ENCODE data around the gene LASP1NB. TPM values are rescaled to one million over a fixed set of nuclear protein-coding genes. Genes with fewer than 3 reads are reported as not detected.

The LASP1NB gene

Small RNA genes lying within 50 kb of the gene (small RNA-seq; reads per million reads assigned to genes)
- gene MIR6779, result 0 to 0.89 (median 0) reads per million in 3 experiments

Other genes with a start within 250 kb of the LASP1NB start
- 19.7 and 26.0 TPM in 2 replicates for gene MLLT6, start 220.3 kb upstream of the LASP1NB start, polyA plus RNA-seq
- gene CISD3, start 195.3 kb upstream of the LASP1NB start, polyA plus RNA-seq, result 0.48 and 1.2 TPM in 2 replicates
- 10.7 and 11.7 TPM in 2 replicates for gene PCGF2, start 177.3 kb upstream of the LASP1NB start, polyA plus RNA-seq
- 300 and 338 TPM in 2 replicates for gene PSMB3, start 172.9 kb upstream of the LASP1NB start, polyA plus RNA-seq
- 164 and 187 TPM in 2 replicates for gene PIP4K2B, start 126.1 kb upstream of the LASP1NB start, polyA plus RNA-seq
- 15.4 and 18.4 TPM in 2 replicates for gene CWC25, start 100.3 kb upstream of the LASP1NB start, polyA plus RNA-seq
- gene RPL23, start 71.9 kb upstream of the LASP1NB start, polyA plus RNA-seq, result 1,212 and 1,333 TPM in 2 replicates
- 56.3 and 60.0 TPM in 2 replicates for gene LASP1, start 55.6 kb upstream of the LASP1NB start, polyA plus RNA-seq
- not detected in 2 replicates for gene FBXO47, start 41.8 kb downstream of the LASP1NB start, polyA plus RNA-seq
- 10.0 and 13.5 TPM in 2 replicates for gene PLXDC1, start 226.0 kb downstream of the LASP1NB start, polyA plus RNA-seq
- not detected in 2 replicates for gene ARL5C, start 240.5 kb downstream of the LASP1NB start, polyA plus RNA-seq

Data from neural cell (in vitro differentiated cells).